HT1080 (cell line): Measurements from ENCODE around the gene C16orf96. TPM values are rescaled to one million over a fixed set of nuclear protein-coding genes. Genes with fewer than 3 reads are reported as not detected.

Experiments
- DNase-seq: peaks from one replicate; pipeline ENCODE4 v3.0.0-alpha.2; 2015; ENCODE audit warnings: low read depth
- total RNA-seq: library from RNA; depleted of rRNA; stranded (reverse); fragments of >200 nt; shearing (Covaris generic); gene quantifications from 2 replicates; pipeline ENCODE4 v1.2.3, GENCODE V29; 2014

Gene C16orf96
- total RNA-seq, 1 experiment from 2014 or later = not detected

DNA sequence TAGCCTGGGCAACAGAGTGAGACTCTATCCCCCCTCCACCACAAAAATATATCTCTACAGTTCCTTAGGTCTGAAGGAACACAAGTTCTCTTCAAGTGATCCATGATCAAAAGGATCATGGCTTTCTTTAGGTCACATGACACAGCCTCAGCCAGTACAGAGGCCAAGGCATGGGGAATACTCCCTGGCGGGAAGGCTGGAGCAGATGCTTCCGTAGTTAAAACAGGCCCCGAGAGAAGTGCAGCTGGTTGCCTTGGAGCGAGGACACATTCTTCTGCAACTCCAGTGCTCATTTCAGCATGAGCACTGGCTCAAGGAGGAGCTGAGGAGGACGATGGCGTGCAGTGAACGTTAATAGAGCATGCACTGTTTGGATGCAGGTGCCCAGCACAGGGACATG is 31.1 kb upstream of the C16orf96 start:
- no peak for DNase-seq

DNA sequence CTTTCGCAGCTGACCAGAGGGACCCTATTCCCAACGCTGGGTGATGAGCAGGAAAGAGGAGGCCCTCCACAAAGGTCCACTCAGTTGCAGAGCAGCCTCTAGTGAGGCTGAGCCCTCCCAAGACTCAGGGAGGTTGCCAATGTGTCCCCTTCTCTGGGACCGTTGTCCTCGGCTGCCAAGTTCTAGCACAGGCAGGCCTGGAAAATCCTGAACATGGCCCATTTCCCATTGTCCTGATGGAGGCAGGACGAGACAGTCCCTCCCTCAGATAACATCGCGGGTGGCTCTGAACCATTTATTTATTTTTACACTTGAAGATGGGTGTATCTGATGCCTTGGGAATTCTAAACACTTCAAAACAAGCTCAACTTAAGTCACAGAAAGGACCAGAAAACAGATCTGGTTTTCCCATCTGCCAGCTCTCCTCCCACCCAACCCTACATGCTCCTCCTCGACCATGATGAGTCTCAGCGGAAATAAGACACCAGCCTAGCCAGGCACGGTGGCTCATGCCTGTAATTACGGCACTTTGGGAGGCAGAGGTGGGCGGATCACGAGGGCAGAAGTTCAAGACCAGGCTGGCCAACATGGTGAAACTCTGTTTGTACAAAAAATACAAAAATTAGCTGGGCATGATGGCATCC is 30.4 kb upstream of the C16orf96 start:
- no peak for DNase-seq

DNA sequence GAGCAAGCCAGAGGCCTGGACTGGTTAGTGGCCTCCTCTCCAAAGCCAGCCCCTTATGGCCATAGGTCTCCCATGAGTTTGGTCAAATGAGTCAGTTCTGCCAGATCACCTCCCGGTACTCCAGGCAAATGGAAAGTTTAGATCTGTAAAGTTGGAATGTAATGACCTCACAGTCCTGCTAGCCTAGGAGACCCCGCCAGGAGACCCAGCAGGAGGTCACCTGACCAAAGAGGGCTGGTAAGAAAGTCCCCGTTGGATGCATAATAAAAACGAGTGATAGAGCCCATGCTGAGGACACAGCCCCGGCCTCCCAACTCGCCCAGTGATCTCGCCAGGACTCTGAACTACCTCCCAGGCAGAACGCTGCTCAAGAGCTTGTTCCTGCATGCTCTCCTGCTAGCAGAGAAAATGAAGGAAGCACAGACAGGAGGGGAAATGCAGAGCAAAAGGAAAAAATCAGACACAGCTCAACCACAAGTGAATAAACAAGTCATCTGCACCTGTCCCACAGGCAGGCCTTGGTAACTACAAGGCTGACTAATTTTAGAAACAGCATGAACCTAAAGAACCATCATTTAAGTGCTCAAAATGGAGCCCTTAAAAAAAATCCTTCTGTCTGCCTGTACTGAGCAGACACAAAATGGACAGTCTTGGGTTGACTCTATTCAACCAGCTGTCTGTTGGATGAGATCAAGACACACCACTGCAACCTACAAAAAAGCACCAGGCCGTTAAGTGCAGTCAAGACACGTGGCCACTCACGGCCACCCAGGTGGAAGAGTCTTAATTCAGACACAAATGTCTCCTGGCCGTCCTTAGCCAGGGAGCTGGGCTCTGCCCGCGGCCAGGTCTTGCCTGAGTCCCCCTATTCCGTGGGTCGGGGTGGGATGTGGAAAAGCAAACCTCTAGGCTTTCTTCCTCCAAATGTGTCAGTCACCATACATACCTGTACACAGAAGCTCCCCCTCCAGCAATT is 26.8 kb upstream of the C16orf96 start:
- peak; percentile 46 for DNase-seq

DNA sequence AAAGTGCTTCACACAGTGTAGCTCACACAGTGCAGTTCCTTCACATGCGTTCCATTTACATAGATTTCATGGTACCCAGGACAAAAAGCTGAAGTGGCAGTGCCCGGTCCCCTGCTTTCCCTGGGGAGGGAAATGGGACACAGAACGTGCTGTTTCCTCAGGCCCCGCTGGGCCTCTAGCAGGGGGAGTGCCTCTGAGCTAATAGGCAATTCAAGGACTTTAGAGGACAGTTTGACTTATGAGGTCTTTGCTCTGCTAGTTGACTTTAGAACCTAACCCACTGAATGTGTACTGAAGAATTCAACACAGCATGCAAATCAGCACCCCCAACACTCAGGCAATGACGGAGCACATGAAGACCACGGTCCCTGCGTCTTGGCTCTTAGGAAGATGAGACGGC is 24.3 kb upstream of the C16orf96 start:
- no peak for DNase-seq

DNA sequence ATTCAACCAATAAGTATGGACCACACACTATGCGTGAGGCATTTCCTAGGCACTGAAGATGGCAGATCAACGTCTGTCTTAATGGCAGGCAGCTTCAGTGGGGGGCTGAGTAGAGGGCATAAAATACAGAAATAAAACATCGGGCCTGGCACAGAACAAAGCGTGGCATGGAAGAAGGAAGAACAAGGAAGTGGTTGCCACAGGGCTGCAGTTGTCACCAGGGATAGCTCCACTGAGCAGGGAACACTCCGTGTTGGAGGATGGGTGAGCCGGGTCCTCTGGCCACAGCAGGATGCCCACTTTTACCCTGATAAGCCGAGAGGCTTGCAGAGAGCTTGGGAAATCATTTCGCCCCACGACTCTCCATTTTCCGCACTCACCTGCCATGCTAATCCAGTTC is 23.9 kb upstream of the C16orf96 start:
- no peak for DNase-seq

DNA sequence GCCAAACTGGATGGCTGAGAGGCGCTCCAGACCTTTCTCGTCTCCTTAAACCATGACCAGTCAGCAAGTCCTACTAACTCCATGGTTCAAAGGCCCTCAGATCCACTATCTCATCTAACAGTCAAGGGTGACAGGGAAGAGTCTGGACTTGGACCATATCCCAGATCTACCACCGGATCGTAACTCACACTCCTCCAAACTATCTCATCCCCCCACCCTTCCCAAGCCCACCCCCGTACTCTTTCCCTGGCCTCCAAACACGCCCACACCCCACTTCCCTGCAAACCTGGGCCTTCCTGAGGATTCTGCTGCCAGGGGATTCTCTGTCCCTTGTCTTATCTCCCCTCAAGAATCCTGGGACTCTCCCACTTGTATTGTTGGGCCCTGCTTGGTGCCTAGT is 22.6 kb upstream of the C16orf96 start:
- no peak for DNase-seq

DNA sequence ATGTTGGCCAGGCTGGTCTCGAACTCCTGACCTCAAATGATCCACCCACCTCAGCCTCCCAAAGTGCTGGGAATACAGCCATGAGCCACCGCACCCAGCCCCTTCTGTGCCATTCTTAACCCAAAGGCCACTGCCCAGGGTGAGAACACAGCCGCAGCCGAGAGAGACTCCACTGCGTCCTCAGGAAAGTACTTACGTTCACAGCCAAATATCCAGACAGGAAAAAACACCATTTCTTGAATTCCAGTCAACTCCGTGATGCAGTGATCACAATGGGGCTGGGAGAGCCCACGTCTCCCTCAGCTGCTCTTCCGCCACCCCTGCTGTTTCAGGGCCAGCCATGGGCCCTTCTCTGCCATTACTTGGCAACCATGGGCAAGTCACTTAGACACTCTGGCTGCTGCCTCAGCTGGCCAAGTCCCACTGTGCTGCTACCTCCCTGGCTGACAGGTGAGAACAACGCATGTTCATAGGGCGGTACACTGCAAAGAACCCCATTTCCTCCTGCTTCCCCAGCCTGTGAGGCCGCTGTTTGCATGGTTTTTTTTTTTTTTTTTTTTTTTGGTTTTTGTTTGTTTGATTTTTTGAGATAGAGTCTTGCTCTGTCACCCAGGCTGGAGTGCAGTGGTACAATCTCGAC is 21.9 kb upstream of the C16orf96 start:
- no peak for DNase-seq

DNA sequence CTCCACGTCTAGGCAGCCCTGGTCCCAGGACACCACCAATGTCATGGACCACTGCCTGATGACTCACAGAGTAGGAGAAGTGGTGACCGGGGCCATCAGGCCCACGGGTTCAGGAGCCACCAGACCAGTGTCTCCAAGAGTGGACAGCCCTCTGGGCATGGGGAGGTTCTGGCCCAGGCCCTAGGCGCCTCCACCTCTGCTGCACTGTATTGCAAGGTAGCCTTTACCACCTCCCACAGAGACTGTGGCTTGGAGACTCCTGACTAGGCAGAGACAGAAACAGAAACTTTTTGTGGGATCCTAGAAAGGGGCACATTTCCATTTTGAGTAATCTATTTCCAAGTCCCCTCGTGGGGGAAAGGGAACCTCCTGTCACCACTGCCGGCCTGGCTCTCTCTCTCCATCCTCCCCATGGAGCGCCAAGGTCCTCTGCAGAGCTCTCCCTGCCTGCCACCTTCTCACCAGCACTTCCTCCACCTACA is 20.5 kb upstream of the C16orf96 start:
- no peak for DNase-seq

DNA sequence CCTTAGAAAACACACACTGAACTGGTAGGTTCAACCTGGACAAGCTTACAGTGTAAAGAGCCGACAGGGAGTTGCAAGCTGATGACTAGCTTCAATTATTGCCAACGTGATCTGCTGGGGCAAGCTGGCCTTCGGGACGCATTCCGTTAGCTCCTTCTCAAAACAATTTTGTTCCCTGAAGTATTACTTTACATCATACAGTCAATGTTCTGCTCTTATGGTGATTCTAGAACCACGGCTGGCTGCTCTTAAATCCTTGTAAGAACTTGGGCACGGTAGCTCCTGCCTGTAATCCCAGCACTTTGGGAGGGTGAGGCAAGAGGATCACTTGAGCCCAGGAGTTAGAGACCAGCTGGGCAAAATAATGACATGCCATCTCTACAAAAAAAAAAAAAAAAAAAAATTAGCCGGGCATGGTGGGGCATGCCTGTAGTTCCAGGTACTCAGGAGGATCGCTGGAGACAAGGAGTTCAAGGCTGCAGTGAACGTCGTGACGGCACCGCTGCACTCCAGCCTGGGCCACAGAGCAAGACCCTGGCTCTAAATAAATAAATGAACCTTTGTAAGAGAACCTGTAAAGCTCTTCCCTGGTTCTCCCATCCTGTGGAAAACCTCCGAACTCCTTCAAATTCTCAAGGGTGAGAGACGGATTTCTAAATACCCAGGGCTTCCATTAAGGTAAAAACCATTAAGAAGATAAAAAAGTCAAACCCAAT is 19.6 kb upstream of the C16orf96 start:
- DNase-seq = no peak

DNA sequence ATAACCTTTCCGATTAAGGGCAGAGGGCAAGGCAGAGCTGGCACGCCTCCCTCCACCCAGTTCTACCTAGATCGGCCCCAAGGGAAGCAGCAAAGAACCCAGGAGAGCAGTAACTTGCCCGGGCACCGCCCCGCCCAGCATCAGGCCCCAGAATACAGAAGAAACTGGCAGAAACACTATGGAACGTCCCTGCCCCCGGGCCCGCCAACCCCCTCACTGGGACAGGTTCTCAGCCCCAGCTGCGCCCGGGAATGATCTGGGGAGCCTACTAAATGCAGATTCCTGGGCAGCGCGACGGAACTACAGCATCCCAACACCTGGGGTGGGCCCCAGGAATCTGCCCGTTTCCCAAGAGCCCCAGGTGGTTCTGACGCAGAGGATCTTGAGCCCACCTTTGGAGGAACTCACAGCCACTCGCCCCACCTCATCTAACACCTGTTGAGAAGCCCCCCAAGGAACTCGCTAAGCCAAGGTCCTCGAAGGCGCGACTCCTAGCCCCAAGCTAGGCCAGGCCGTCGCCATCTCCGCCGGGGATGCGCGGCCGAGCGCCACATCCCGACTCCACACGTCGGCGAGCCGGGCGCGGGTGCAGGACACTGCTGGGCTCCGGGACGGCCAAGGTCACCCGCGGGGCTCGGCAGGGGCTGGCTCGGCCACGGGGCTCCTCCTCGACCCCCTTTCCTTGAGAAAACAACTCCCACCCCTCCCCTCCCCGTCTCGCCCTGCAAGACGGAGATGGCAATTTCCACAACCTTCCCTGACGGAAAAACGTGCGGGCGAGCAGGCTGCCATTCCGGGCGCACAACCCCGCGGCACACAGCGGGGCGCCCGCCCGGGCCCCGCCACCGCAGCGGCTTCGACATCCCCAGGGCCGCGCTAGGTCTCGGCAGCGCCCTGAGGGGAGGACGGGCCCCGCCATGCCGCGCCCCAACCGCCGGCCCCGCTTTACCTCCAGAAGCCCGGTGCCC is 18.5 kb upstream of the C16orf96 start:
- no peak for DNase-seq

DNA sequence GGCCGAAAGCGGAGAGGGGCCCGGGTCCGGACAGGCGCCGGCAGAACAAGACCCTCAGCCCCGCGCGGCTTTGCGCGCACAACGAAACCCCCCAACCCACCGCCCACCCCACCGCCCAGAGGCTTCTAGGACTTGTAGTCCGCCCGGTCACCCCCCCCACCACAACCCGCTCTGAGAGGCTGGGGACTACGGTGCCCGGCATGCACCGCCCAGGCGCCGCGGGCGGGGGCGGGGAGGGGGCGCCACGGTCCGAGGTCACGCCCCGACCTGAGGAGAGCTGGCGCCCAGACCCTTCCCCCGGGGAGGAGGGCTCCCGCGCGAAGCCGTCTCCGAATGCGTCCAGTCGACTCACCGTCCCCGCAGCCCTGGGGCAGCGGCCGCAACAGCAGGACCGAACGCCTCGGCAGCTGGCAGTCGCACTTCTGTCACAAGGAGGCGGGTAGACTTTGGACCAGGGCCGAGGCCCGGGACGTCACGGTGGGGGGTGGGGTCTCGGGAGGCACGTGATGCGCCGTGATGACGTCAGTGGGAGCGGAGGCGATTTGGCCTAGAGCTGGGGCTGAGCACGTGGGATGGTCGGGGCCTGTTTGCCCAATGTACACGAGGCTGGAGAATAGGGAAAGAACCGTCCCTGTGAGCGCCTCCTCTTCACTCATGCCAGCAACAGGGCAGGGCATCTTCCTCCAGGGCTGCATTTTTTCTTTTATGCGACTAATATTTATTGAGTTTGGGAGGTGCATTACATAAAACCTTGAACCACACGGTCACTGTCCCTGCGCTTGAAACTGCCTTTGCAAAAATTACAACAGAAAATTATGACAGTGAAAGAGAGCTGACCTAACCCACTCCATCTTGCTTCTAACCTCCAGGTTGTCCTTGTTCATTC is 17.5 kb upstream of the C16orf96 start, which contains the start of gene CDIP1:
CDIP1 (minus strand) TSS at position 424 of the 886 bp plus-strand sequence. CDS start 24,643 bp downstream, outside the sequence.
- peak; percentile 94 for DNase-seq

DNA sequence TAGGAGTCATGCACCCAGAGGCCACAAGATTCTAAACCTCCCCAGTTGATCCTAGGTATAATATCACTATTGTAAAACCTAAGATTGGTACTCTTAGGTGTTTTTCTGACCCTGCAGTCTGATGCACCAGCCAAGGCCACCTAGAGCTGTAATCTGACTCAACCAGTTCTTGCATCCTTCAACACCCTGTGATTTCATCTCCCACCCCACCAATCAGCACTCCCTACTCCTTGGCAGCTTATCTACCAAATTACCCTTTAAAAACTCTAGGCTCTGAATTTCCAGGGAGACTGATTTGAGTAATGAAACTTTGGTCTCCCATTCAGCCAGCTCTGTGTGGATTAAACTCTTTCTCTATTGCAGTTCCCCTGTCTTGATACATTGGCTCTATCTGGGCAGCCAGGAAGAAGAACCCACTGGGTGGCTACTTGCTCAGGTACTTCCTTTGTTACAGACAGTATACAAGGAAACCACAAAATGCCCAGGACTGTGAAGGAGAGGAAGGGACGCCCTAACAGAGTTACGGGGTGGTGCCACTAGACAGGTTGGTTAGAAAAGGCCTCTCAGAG is 16.3 kb upstream of the C16orf96 start:
- no peak for DNase-seq

DNA sequence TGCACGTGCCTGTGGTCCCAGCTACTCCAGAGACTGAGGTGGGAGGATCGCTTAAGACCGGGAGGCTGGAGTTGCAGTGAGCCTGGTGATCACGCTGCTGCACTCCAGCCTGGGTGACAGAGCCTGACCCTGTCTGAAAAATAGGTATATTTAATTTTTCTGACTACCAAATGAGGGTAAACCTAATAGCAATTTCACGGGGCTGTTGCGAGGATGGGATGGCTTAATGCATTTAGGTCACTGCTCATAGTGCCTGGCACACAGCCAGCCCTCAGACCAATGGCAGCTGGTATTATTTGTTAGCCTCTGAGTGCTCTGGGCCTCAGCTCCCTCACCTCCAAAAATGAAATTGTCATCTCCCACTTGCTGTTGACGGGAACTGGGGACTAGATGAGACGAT is 11.7 kb upstream of the C16orf96 start:
- no peak for DNase-seq

DNA sequence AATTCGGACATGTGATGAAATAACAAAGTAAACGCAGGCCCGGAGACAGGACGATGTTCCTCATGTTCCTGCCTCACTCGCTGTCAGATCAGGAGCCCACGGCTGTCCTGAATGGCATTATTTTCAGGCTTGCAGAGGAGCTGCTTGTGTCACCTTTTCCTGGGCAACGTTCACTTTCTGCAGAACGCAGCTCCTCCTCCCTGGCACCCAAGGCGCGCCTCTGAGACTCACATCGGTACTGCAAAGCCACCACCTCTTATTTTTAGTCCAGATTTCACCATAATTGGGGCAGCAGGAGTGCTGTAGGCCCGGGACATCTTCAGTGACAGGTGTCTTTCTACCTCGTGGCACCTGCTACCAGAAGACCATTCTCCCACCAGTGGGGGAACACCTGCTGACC is 8.0 kb upstream of the C16orf96 start:
- no peak for DNase-seq

DNA sequence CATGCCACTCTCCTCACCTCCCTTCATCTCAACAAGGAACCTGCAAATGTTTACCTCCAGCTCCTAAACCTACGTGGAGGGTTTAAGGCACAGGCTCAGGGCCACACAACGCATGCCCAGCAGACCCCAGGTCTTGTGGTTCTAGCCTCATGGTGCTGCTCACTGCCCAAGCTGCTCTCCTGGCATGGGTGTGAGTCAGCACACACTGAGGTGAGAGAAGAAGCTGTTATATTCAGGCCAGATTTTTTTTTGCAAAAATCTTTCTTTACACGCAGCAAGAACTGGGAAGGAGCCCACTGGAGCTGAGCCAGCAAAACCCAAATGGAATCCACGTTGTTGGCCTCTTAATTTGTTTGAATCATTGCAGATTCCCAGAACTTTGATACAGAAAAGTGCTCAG is 5.5 kb upstream of the C16orf96 start:
- no peak for DNase-seq

DNA sequence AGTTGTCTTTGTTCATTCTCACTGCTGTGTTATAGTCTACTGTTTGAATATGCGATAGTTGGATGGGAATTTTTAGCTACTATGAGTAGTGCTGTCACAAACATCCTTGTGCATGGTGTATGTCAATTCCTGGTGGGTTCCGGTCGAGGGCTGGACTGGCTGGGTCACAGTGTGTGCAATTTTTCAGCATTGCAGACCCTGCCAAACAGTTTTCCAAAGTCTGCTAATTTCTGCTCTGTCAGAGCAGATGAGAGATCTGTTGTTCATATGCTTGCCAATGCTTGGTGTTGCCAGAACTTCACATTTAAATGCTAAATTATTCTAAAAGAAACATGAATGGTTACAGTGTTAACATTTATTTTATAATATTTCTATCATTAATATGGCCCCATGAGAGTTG is 3.6 kb upstream of the C16orf96 start:
- no peak for DNase-seq

DNA sequence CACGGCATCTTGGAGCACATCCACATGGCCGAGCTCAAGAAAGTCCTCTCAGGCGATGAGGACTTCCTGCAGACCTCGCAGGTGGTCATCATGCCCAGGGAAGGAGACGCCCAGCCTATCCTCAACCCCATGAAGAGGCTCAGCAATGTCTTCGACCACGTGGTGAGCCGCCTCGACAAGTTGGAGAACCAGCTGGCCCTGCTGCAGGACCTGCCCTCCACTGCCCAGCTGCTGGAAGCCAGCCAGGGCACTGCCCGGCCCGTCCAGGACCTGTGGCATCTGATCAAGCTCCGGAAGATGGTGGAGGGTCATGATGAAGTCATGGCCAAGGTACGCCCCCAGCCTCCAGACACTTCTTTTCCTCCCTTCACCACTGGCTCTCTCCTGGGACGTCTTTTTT is 440 bp downstream of the C16orf96 start:
- DNase-seq = no peak

DNA sequence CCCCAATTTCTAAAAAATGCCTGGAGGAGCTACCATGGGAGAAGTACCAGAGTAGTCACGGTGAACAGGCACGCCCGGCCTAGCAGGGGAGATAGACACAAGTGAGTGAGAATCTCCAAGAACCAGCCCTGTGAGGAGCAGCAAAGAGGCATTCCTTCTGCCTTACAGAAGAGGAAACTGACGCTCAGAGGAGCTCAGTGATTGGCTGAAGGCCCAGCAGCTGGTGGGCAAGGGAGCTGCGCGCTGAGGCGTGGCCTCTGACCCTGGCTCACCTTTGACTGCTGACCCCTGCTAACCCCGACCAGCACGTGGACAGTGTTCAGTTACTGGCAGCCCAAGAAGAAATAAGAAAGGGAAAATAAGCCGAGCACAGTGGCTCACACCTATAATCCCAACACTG is 1.8 kb downstream of the C16orf96 start:
- no peak for DNase-seq

DNA sequence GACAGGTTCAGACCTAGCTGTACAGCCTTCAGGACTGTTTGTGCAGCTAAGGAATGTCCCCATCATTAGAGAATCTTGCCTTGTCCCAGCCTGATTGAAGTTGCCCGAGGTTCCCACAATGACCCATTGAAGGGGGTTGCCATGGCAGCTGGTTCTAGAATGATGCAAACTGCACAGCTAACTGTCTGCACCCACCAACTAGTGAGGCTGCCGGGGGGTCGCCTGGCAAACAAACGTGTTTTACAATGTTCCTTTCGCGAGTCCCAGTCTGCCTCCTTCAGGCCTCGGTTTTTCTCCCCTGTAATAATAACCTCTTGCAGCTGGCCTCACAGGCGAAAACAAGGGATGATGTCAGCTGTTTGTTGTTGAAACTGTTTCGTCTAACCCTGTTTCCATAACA is 5.5 kb downstream of the C16orf96 start:
- DNase-seq = no peak
